NCI-H748 treated with DMSO at 0.1 percent for 48 hours (cell line): Measurements from ENCODE around the gene PAOX.

ENCODE experiments used
- DNase-seq: peaks from one replicate; lab custom pipeline; 2025; lab: John Stamatoyannopoulos, UW

PAOX gene

DNA sequence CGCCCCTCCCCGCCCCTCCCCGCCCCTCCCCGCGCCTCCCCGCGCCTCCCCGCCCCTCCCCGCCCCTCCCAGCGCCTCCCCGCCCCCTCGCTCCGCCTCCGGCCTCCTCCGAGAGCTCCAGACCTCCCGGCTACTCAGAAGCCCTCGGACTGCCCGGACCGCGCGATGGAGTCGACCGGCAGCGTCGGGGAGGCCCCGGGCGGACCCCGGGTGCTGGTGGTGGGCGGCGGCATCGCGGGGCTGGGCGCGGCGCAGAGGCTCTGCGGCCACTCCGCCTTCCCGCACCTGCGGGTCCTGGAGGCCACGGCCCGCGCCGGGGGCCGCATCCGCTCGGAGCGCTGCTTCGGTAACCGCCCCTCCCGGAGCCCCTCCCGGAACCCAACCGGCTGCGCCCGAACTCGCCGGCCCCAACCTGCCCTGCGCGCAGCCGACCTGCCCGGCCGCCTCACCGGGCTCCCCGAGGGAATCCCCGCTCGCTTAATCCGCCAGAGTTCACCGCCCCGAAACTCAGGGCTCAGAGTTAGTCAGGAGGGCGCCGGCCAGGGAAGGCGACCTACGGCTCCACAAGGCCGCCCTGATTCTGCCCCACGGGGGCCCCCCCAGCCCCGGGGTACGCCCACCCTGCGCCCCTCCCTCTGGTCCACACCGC lies at the start of gene PAOX:
Gene PAOX (plus strand): TSS at position 111 of the 649 bp plus-strand sequence. CDS start 55 bp downstream, at position 166.
- DNase-seq, result peak; percentile 7

DNA sequence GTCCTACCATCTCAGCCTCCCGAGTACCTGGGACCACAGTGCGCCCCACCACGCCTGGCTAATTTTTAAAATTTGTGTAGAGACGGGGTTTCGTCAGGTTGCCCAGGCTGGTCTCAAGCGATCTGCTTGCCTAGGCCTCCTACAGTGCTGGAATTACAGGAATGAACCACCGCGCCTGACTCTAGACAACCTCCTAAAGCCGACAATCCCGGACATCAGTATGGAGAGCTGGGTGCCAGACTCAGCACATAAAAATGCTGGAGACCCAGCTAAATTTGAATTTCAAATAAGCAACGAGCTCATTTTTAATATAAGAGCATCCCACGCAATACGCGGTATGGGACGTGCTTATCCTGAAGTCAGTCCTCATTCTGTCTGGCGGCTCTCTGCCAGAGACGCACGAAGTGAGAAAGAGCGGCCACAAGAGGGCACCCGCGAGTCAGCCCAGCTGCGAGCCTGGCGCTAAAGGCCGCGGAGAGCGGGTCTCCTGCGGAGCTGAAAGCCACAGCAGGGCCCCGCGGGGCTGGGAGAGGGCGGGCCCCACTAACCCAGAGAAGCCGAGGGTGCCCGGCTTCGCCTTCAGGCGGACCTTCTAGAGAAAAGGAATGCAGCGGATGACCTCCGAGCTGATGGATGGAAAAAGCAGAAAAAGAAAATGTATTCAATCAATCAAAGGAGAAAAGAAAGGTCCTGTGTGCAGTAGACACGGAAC lies 49.4 kb upstream of the PAOX start:
- peak; percentile 36 for DNase-seq

DNA sequence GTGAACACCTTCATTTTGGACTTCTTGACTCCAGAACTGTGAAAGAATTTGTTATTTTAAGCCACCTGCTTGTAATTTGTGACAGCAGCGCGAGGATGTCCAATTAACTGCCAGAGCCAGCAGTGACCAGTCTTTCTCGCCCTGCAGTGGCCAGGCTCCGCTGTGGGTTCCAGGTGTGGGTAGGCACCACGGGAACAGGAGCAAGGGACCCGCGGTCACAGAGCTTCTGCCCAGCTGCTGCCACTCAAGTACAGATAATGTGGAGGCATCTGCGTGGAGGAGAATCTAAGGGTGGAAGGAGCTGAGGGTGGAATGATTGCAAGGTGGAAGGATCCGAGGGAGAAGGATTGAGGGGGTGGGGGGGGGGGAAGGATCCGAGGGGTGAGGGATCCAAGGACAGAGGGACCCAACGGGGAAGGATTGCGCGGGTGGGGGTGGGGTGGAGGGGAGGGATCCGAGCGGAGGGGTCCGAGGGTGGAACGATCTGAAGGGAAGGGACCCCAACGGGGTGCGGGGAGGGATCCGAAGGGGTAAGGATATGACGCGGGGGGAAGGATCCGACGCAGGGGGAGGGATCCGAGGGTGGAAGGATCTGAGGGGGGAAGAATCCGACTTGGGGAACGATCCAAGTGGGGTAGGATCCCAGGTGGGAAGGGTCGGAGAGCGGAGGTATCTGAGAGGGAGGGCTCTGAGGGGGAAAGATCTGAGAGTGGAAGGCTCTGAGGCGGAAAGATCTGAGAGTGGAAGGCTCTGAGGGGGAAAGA lies 45.9 kb upstream of the PAOX start:
- no peak for DNase-seq

DNA sequence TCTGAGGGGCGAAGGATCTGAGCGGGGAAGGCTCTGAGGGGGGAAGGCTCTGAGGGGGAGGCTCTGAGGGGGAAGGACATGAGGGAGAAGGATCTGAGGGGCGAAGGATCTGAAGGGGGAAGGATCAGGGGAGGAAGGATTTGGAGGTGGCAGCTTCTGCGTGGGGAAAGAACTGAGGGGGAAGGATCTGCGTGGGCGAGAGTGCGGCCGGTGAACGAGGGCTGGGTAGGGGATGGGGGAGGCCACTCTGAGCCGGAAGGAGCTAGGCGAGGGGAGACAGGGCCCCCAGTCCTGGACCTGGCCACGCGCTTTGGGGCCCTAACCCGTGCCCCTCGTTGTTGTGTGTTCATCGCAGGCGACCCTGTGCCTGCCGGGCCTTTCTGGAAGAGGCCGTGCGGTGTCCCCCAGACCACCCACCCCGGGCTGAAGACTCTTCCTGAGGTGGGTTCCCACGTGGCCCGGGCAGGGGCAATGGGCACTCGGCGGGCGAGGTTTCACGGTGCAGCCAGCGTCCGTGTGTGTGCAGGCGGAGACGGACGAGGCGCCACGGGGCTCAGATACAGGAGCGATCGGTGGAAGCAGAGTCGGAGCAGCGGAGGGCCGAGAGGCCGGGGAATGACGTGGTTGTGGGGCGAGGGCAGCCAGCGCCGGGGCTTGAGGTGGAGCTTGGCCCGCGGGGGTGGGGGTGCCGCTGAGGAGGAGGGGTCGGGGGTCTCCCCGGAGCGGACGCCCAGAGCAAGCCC lies 44.4 kb upstream of the PAOX start:
- DNase-seq, result no peak

DNA sequence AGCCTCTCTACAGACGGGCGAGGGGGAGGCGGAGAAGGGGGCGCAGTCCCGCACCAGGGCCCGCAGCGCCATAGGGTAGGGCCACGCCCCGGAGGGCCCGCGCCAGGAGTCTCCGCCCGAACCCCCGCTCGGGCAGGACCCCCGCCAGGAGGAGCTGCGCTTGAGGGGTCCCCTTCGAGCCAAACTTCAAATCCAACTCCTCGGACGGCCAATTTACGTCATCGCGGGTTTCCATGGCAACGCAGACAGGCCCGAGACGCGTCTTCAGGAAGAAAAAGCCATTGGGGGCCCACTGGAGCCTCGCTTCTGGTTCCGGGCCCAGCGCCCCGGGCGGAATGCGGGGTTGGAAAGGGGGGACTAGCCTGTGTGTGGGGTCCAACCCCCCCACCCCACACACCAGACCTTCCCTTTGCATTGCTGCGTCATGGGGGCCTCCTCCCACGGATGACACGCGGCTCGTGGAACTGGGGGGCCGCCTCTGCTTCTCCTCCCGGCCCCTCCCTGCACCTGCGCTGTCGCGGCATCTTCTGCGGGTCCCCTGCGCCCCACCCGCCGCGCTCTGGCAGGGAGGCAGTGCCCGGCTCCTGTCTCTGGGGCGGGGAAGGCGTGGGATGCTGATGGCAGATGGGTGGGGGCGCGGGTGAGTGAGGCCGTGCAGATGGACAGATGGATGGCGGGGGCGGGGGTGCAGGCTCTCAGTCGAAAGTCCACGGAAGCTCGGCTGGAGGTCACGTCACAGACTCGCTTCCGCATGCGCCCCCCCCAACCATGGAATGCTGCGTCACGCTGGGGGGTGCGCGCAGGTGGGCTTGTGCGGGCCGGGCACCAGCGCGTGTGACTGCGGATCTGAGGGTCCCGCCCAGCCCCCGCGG lies 43.6 kb upstream of the PAOX start:
- DNase-seq, result peak; percentile 4

DNA sequence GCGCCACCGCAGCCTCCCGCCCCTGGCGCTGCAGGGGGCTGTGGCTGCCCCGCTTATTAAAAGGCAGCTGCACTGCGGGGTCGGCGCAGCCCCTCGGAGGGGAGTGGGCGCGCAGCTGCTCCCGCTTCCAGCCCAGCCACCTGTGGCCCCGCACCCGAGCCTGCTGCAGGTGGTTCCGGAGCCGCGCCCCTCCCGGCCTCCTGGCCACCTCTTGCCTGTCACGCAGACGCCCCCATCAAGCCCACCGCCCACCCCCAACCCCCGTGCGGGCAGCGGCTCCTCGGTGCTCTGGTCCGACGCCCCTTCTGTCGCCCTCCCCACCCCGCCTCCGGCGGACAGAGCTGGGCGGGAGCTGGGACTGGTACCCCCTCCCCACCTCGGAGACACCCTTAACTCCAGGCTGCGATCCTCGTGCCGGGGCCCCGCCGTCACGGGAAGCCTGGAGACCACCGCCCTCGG lies 42.9 kb upstream of the PAOX start:
- DNase-seq, result no peak

DNA sequence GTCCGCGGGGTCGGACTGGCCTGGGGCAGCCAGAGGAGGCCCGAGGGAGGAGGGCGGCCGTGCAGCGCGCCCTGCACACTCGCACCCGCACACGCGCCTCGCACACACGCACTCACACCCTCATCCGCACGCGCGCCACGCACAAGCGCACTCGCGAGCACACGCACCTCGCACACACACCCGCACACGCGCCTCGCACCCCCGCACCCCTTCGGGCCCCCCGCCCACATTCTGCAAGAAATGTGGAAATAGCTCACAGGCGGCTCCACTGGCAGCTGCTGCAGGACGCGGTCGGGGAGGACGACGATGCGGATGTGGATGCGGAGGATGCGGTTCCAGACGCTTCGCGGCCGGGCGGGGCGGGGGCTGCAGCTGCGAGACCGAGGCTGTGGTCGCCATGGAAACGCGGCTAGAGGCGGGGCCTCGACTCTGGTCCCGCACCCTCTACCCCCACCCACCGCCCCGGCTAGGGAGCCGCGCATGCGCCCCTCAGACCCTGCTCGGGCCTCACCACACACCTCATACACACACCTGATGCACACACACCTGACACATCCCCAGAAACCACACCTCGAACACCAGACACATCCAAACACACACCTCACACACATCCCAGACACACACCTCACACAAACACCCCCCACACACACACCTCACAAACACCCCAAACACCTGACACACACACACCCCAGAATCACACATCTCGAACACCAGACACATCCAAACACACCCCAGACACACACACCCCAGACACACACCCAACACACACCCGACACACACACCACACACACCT lies 42.3 kb upstream of the PAOX start, which contains the start of gene CALY:
Gene CALY (minus strand): TSS at position 320 of the 793 bp plus-strand sequence. CDS start 7,907 bp downstream, outside the sequence.
- no peak for DNase-seq

DNA sequence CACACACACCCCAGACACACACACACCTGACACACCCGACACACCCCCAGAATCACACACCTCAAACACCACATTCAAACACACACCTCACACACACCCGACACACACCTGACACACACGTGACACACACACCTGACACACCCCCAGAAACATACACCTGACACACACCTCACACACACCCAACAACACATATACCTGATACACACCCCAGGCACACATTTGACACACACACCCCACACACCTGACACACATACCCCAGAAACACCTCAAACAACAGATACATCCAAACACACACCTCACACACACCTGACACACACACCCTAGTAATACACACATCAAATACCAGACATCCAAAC lies 41.7 kb upstream of the PAOX start:
- DNase-seq, result no peak

DNA sequence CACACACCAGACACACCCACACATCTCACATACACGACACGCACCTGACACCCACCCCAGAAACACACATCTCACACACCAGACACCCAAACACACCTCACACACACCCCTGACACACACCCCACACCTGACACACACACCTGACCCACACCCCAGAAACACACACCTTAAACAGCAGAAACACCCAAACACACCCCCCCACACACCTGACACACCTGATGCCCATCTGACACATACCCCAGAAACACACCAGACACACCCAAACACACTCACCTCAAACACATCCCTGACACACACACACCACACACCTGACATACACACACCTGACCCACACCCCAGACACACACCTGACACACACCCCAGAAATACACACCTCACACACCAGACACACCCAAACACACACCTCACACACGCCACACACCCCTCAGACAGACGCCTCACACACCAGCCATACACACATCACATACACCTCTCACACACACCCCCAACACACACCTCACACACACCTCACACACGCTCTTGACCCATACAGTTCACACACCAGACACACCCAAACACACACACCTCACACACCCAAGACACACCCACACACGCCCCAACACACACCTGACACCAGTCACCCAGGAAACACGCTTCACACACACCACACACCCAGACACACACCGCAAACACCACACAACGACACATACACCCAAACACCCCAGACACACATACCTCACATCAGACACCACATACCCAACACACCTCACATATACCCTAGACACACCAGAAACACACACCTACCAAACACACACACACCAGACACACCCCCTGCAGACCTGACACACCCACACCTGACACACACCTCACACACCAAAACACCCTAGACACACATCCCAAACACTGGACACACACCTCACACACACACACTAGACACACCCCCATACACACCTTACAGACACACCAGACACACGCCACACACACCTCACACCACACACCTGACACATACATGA lies 40.7 kb upstream of the PAOX start:
- no peak for DNase-seq

DNA sequence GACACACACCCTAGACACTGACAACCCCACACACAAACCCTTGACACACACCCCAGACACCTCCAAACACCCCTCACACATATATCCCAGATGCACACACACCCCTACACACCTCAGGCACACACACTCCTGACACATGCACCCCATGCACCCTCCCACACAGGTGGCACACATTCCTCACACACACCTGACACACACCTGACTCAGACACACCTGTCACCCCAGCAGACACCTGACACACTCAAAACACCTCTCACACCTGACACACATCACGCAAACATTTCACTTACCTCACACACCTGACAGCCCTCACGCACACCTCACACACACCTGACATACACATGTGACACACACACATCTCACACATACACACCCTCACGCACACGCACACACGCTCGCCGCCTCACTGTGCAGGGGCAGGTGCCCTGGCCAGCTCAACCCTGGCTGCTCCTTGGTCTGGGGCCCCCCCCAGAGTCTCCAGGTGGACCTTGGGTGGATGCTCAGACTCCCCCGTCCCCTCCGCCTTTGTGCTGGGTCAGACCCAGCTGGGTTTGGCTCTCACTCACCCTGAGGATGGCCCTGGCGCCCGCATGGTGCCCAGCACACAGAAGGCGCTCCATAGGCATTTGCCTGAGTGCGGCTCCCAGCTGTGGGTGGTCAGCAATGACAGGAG lies 39.2 kb upstream of the PAOX start:
- no peak for DNase-seq

DNA sequence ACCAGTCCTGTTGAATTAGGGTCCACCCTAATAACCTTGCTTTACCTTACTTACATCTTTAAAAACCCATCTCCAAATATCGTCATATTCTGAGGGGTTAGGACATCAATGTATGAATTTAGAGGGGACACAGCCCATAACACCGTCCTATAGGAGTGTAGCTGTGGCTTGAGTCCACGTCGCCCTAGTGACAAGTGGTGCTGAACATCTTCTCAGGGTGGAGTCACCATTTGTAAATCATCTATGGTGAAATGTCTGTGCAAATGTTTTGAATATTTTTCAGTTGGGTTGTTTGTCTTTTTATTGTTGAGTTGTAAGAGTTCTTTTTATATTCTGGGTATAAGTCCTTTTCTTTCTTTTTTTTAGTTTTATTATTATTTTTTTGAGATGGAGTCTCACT lies 37.1 kb upstream of the PAOX start:
- DNase-seq, result no peak

DNA sequence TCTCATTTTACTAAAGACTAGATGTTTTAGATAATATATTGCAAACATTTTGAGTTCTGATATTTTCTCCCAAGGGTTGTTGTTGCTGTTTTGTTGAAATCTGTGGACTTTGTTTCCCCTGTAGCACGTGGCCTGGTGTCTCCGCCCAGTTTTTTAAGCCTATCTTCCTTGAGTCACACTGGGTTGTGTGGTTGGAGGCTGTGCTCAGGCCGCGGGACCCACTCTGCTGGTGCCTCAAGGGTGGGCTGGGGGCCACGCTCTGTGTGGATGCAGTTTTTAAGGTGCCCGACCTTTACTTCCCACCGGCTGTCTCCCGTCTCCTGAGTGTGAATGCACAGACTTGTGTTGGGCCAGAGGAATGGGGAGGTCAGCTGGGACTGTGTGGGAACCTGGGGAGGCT lies 36.1 kb upstream of the PAOX start:
- DNase-seq, result no peak

DNA sequence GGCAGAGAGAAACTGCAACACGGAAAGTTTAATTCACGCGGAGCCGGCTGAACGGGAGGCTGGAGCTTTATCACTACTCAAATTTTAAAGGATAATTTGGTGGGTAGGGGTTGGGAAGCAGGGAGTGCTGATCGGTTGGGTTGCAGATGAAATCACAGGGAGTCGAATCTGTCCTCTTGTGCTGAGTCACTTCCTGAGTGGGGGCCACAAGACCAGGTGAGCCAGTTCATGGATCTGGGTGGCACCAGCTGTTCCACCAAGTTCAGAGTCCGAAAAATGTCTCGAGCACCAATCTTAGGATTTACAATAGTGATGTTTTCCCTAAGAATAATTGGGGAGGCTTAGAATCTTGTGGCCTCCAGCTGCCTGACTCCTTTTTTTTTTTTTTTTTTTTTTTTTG lies 35.5 kb upstream of the PAOX start:
- DNase-seq, result no peak

DNA sequence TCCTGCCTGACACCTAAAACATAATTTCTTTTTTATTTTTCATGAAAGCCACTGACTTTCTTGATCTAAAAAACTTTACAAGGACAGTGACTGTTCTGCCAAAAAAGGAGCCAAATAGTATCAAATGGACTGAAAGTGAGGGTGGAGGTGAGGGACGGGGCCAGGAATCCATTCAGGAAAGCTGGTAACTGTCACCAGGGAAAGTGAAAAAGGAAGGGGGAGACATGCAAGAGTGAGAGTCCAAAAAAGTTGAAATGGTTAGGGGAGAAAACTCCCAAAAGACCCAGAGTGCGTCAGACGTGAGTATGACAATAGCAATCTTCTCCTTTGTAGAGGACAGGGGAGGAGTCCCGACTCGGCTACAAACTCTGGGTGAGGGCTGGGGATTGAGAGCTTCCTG lies 34.8 kb upstream of the PAOX start:
- no peak for DNase-seq

DNA sequence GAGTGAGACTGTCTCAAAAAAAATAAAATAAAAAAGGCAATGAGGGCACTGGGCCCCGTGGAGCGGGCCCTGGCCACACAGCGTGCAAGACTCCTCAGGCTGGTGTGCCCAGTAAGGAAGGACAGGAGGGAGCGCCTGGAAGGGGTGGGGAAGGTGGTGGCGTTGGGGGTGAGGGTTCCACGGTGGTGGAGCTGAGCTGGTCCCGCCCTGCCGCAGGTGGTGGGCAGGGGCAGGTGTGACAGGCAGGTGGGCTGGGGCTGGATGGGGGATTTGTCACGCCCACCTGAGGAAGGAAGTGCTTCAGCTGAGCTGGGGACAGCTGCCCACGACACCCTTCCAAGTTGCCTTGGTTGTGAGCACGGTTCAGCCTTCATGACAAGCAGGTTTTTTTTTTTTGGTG lies 32.6 kb upstream of the PAOX start:
- no peak for DNase-seq

DNA sequence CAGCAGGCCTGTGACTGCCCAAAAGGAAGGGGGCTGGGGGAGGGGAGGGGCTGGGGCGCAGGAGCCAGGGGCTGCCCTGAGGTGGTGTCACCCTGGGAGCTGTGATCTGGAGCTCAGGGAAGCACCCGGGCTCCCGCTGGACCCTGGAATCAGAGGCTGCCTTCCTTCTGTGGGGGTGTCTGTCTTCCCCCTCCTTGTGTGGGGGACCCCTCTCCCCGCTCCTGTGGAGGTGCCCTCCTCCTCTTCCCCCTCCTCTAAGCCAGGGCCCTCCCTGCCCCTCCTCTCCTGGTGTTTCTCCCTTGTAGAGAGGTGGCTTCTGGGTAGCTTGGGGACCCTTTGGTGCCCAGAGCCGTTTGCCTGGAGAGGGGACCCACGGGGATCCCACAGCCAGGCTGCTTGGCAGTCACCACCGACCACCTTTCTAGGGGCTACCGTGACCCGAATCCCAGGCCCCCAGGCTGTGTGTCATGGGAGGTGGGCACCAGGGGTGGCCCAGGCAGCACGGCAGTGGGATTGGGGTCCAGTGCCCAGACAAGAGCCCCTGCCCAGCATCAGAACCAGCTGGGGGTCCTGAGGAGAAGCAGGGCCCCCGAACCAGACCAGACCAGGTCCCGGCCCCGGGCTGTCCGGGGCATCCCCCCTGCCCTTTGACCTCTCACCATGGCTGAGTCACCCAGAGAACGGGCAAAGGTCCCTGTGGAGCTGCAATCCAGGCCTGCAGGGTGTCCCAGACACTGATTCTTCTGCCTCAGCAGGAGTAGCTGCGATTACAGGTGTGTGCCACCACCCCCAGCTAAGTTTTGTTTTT lies 31.1 kb upstream of the PAOX start:
- no peak for DNase-seq

DNA sequence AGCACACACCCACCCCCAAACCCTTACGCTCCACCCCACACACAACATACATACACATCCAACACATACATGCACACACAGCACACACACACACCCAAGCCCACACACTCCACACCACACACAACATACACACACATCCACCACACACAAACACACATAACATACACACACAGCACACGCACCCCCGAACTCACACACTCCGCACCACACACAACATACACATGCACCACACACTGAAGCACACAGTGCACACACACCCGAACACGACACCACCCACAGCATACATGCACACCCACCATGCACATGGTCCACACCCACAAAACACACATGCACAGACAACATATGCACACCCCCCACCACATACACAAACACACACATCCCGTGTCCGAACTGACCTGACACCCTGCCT lies 29.9 kb upstream of the PAOX start:
- no peak for DNase-seq

DNA sequence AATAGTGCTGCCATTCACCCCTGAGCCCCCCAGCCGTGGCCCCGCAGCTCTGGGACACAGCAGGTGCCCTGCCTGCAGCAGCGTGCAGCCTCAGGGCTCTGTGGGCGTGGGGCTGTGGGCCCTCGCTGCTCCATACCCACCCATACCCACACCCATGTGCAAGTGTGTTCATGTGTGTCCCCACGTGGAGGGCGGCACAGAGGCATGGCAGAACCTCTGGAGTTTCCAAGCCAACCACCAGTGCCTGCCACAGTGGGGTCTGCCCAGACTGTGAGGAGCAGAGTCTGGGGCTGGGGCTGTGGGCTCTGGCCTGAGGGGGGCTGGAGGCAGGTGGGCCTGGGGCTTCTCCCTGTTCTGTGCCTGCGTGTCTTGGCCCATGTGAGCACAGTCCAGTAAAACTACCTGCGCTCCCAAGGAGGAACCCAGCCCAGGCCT lies 29.5 kb upstream of the PAOX start:
- DNase-seq, result no peak
